Neutrophil (primary cell): ENCODE results near the gene MSMP.

ENCODE experiments used
- H3K27ac ChIP-seq: fragments of 200-600 bp; sonication (generic); 2 replicates; pipeline ENCODE4 v1.5.1; 2016; ENCODE audit warnings: mild to moderate bottlenecking, moderate library complexity
- H3K27me3 ChIP-seq: fragments of 200-600 bp; sonication (generic); 2 replicates; pipeline ENCODE4 v1.6.0; 2016; ENCODE audit warnings: mild to moderate bottlenecking
- H3K36me3 ChIP-seq: fragments of 200-600 bp; sonication (generic); 2 replicates; pipeline ENCODE4 v1.5.1; 2017
- H3K4me1 ChIP-seq, 2 experiments: fragments of 200-600 bp in 1 of 2; sonication (generic) in 1 of 2; 1 replicate in 1 of 2; 2 replicates in 1 of 2; pipeline versions ENCODE4 v1.5.1 to v1.6.1; 2013 to 2016; ENCODE audit warnings: low read depth in 1 of 2, low read length in 1 of 2, mild to moderate bottlenecking in 1 of 2, moderate library complexity in 1 of 2; ENCODE audit not compliant: control insufficient read depth in 1 of 2, insufficient read depth in 1 of 2
- H3K4me3 ChIP-seq, 2 experiments: fragments of 200-600 bp in 1 of 2; sonication (generic) in 1 of 2; 1 replicate in 1 of 2; 2 replicates in 1 of 2; pipeline ENCODE4 v1.5.1; 2013 to 2016; ENCODE audit warnings: low read depth in 1 of 2, low read length in 1 of 2, mild to moderate bottlenecking in 1 of 2, moderate library complexity in 1 of 2
- H3K9me3 ChIP-seq: fragments of 200-600 bp; sonication (generic); 2 replicates; pipeline ENCODE4 v1.5.1; 2016
- TF ChIP-seq, protein P1 (sequence below): fragments of 200-600 bp; sonication (generic); IDR thresholded peaks from 2 replicates; pipeline ENCODE4 v1.5.1; 2016; ENCODE audit warnings: antibody characterized with exemption

MSMP gene

DNA sequence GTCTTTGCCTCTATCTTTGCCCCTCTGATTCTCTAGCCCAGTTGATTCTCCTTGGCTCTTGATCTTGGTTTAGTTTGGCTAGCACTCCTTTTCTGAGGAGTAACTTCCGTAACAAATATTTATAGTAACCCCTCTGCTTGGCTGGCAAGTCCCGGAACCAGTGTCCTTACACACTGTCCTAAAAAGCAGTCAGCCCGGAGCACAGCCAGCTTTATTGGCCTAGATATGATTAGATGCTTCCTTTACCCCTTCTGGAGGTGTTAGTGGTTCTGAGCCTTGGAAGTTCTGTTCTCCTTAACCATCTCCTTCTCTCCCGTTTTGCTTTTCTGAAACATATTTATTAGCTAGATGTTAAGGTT lies 17.0 kb upstream of the MSMP start:
- Histone ChIP-seq H3K9me3 (no peaks in the 10 kb centered on the region), H3K4me3 (no peak overlapping the region), H3K27ac (no peak overlapping the region), H3K27me3 (no peaks in the 10 kb centered on the region), H3K36me3 (no peaks in the 10 kb centered on the region), H3K4me1 (peaks cover 17 to 20% of the 10 kb centered on the region in 2 experiments)
- TF ChIP-seq, protein P1, sequence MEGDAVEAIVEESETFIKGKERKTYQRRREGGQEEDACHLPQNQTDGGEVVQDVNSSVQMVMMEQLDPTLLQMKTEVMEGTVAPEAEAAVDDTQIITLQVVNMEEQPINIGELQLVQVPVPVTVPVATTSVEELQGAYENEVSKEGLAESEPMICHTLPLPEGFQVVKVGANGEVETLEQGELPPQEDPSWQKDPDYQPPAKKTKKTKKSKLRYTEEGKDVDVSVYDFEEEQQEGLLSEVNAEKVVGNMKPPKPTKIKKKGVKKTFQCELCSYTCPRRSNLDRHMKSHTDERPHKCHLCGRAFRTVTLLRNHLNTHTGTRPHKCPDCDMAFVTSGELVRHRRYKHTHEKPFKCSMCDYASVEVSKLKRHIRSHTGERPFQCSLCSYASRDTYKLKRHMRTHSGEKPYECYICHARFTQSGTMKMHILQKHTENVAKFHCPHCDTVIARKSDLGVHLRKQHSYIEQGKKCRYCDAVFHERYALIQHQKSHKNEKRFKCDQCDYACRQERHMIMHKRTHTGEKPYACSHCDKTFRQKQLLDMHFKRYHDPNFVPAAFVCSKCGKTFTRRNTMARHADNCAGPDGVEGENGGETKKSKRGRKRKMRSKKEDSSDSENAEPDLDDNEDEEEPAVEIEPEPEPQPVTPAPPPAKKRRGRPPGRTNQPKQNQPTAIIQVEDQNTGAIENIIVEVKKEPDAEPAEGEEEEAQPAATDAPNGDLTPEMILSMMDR, result no peak

DNA sequence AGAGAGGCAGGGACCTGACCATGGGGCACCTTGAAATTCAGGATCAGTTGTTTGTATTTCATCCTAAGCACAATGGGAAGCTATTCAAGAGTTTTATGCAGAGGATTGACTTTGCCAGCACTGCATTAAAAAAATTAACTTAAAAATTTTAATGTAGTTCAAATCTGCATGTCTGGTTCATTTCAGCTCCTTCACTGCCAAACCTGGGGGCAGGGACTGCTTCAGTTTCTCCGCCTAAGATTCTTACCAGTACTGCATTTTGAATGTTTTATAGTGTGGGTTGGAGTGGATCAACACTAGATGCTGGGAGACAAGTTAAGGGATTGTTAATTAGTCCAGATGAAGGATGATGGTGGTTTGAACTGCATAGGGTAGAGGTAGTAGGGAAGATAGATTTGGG lies 15.7 kb upstream of the MSMP start:
- H3K36me3 ChIP-seq, result no peaks in the 10 kb centered on the region
- no peaks in the 10 kb centered on the region for H3K27me3 ChIP-seq
- H3K4me1 ChIP-seq, result peaks cover 6 to 9% of the 10 kb centered on the region in 2 experiments
- no peak overlapping the region for H3K4me3 ChIP-seq
- TF ChIP-seq, protein P1, result no peak
- no peak overlapping the region for H3K27ac ChIP-seq
- no peaks in the 10 kb centered on the region for H3K9me3 ChIP-seq

DNA sequence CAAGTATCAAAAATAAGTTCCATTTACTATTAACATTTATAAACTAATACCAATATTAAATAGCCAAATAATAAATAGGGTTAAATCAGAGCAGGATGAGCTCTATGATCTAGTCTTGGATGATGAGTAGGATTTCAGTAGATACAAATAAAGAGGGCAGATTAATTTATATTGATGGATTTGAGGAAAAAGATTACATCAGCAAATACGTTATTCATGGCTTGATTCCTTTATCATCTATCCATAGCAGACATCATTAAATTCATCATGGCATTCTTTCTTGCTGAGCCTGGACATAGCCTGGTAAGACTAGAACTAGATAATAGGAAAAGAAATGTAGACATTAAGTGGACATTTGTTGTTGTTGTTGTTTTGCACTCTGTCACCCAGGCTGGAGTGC lies 13.4 kb upstream of the MSMP start:
- H3K27me3 ChIP-seq, result no peaks in the 10 kb centered on the region
- no peak overlapping the region for H3K4me3 ChIP-seq
- peaks cover 6 to 9% of the 10 kb centered on the region in 2 experiments for H3K4me1 ChIP-seq
- no peaks in the 10 kb centered on the region for H3K36me3 ChIP-seq
- TF ChIP-seq, protein P1, result no peak
- H3K27ac ChIP-seq, result no peak overlapping the region
- H3K9me3 ChIP-seq, result no peaks in the 10 kb centered on the region

DNA sequence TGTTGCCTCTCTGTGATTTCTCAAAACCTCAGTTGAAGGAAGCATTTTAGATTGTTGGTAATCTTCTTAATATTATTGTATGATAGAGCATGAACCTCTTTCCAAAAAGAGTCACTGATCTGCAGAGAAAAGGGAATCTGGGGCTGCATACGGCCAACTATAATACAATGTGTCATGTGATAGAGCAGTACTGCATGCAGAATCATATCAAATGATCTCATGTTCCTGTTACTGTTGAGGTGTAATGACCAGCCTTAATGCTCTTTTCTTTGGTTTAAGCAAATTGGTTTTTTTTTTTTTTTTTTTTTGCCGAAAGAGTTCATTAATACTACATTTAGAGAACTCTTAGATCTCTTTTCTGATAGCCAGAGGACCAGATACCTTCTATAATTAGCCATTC lies 12.9 kb upstream of the MSMP start:
- H3K27me3 ChIP-seq, result no peaks in the 10 kb centered on the region
- H3K27ac ChIP-seq, result no peak overlapping the region
- H3K36me3 ChIP-seq, result no peaks in the 10 kb centered on the region
- no peak overlapping the region for H3K4me3 ChIP-seq
- H3K4me1 ChIP-seq, result peaks cover 4 to 6% of the 10 kb centered on the region in 2 experiments
- TF ChIP-seq, protein P1, result no peak
- no peaks in the 10 kb centered on the region for H3K9me3 ChIP-seq

DNA sequence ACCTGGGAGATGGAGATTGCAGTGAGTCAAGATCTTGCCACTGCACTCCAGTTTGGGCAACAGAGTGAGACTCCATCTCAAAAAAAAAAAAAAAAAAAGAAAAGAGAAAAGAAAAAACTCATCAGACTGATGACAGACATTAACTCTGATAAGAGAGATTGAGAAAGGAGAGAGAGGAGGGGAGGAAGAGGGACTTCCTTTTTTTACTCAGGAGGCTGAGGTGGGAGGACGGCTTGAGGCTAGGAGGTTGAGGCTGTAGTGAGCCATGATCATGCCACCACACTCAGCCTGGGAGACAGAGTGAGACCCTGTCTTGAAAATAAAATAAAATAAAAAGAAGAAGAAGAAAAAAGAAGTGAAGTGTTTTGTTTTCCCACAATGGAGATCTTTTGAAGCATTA lies 9.7 kb upstream of the MSMP start:
- H3K4me3 ChIP-seq, result no peak overlapping the region
- peaks cover 0 to 2% of the 10 kb centered on the region in 2 experiments for H3K4me1 ChIP-seq
- TF ChIP-seq, protein P1, result no peak
- no peaks in the 10 kb centered on the region for H3K27me3 ChIP-seq
- no peak overlapping the region for H3K27ac ChIP-seq
- H3K36me3 ChIP-seq, result no peaks in the 10 kb centered on the region
- no peaks in the 10 kb centered on the region for H3K9me3 ChIP-seq

DNA sequence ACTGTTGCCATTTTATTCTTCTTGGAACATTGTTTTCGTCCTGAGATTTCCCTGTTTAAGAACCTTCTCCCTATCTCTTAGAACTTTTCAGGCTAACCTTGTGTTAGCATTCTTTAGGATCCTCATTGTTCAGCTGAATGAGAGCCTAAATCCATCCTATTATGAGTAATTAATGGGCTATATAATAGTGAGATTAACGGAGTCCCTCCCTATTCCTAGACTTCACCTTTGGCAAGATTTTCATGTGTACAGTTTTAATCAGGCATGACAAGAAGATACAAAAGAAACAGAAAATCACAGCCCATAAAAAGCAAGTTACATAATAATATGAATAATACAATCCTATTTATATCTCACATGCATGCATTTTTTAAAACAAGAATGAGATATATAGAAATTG lies 9.1 kb upstream of the MSMP start:
- TF ChIP-seq, protein P1, result no peak
- Histone ChIP-seq H3K36me3 (no peaks in the 10 kb centered on the region), H3K4me1 (peaks cover 0 to 8% of the 10 kb centered on the region in 2 experiments), H3K27ac (no peak overlapping the region), H3K27me3 (no peaks in the 10 kb centered on the region), H3K4me3 (no peak overlapping the region), H3K9me3 (no peaks in the 10 kb centered on the region)
